HG02763 (cell line): Measurements from ENCODE around the gene STRA8.
"Not testable (repeated sequence)": the region's sequence is repeated elsewhere in the genome, so short reads cannot be mapped to it uniquely, and the experiment has no call there.

Experiments used
- ATAC-seq: cut with Tn5 transposase; IDR thresholded peaks from one replicate; pipeline ENCODE4 v1.9.1; 2021; ENCODE audit warnings: mild to moderate bottlenecking, moderate library complexity; ENCODE audit not compliant: unreplicated experiment

STRA8 gene

DNA sequence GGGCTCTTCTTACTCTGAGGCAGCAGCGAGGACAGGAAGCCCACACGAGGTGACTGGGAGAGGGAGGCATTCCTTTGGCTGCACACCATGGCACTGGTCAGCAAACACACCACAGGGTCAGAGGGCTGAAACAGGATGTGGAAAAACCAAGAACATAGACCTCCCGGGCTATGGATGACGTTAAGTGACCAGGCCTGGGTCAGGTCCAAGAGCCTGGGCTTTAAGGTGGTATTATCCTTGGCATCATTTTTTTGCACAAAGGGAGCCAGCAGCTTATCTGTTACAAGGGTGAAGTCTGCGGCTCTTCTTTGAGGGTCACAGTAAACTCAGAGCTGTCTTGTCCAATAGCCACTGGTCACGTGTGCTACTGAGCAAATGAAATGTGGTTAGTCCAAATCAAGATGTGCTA is 29.3 kb upstream of the STRA8 start:
- ATAC-seq, result no peak

- ATAC-seq, result no peak
Measured at GRCh38 chr7:135204876-135205275, 28.8 kb upstream of the STRA8 start.

DNA sequence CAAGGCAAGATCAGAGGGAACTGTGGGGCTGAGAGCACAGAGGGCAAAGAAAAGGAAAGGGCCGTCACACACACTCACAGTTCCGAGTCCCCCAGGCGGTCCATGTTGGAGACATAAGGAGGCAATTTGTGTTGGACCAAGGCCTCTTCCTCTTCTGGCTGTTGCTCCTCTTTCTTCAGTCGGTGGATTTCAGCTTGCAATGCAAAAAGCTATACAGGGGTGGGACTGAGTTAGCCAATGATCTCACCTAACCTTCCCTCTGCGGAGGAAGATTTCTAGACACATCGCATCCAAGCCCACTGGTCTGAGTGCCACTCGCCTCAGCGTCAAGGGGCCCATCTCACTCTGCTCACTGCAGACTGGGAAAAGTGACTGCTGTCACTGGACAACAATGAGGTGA is 27.8 kb upstream of the STRA8 start:
- no peak for ATAC-seq

DNA sequence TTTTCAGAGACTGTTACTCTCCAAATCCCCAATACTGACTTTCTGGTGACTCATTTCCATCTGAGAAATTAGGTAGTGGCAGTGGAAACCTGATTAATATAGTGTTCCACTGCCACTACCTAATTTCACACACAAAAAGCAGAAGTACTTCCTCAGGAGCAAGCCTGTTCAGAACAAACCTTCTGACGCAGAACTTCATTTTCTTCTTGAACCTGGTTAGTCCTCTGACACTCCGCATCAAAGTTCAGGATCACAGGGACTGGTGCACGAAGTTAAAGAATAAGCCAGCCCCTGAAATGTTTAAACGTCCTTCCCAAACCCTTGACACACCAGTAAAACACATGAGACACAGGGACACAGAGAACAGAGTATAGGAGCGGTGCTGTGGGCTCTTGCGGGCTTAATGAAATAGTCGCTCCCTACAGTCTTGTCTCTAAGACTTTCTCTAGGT is 26.7 kb upstream of the STRA8 start:
- ATAC-seq, result peak; percentile 25

DNA sequence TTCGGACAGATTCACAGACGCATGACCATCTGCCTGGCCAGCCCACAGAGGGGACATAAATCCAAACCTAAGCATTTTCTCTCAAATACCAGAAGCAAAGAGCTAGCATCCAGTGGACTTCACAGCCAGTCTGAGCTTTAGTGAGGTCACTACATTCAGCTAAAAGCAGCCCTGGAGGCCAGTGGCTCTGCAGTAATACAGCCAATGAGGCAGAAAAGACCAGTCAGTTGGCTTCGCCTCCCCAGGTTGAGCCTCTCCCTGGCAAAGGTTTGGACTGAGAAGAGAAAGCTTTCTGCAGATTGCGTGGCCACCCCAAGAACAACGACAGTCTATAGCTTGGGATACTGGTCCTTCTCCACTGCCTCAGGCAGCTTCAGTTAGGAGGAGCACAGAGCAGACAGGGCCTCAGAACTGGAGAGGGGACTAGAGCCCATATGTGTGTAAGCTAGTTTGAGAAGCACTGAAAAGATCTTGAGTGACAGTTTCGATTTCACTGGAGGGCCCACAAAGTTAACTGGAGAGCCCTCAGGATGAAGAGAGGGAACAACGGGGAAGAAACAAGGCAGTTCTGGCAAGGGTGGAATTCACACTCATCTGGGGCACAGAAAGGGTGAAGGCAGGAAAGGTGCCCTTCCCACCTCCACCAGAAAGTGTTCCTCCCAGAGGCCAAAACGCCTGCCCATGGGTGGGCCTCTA is 26.1 kb upstream of the STRA8 start:
- ATAC-seq, result no peak

DNA sequence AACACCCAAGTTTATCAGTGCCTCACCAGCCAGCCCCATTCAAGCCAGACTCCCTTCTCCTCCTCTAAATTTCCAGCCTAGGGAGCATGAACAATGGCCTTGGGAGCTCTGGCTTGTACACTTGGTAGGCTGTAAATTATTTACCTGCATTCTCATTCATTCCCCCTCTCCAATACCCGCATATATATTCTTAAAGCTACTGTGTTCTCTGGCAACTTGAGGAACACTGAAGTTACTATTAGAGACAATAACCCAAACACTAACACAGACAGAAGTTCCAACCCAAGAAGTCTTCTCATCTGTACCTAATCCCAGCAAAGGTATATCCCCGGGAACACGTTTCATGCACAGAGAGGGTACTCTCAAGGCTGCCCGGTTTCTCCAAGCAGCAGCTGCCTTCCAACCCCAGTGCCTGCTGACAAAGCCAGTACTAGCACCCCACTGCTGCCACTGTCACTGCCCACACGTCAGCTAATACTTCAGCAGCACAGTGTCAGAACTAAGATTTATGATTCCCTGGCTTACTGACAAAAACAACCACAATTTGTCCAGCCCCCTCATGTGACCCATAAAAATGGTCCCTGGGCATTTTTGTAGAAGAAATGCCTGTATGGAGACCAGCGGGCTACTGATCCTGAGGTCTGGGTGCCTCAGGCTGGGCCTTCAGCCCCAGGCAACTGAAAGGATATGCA is 25.4 kb upstream of the STRA8 start:
- ATAC-seq, result no peak

DNA sequence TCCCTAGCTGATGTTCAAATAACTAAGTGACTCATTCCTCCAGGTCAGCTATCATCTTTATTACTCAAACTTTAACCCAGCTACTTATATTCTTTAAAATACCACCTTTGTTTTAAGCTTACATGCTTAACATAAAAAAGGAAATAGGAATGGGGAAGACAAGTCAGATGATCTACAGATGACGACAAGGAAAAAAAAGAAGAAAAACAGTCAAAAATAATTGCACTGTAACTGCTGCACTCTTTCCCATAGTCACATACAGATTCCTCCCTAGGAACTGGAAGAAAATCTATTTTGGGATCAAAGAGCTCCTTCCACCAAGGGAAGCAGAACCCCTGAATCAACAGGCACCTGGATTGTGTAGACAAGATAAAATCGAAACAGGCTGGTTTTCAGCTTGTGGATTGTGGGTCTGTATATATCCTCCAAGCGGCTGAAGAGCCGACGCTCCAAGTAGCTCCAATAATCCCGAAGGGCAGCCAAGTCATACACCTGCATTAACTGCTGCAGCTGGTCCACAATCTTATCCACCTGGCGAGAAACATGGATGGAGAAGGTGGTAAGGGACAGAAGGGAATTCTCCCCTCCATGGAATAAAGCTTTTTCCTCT is 24.3 kb upstream of the STRA8 start:
- ATAC-seq, result no peak

DNA sequence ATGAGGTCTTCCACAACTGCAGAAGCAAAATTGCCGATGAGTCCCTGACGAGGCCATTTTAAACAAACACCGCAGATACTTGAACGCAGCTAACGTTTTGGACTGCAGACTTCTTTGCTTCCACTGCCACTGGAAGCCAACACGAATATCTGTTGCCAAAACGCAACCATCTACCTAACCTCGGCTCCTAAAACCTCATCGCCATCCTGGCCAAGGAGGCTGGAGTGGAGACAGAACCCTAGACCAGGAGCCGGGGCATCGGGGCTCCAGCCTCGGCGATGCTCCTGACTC is 22.8 kb upstream of the STRA8 start:
- ATAC-seq, result no peak

GRCh38 chr7:135211179-135211945 is 22.3 kb upstream of the STRA8 start, which contains the start of gene WDR91:
Gene WDR91, minus strand, starts transcription at chr7:135211526. Its CDS starts 24 bp downstream, at chr7:135211502.
- ATAC-seq, result peak; percentile 75

DNA sequence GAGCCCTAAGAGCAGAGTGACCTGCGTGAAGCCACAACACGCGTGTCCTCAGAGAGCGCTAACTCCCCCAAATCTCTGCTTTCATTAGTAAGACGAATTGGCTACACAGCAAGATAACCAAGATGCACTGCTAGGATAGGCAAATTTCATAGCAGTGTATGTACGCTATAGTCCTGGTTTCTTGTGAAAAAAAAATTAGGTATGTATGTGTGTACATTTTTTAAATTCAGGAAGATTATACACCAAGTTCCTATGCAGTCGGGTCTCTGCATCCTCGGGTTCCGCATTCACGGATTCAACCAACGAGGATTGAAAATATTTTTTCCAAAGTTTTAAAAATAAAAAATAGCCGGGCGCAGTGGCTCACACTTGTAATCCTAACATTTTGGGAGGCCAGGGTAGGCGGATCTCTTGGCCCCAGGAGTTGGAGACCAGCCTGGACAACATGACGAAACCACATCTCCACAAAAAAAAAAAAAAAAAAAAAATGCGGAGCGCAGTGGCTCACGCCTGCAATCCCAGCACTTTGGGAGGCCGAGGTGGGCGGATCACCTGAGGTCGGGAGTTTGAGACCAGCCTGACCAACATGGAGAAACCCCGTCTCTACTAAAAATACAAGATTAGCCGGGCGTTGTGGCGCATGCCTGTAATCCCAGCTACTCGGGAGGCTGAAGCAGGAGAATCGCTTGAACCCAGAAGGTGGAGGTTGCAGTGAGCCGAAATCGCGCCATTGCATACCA is 21.5 kb upstream of the STRA8 start:
- ATAC-seq, result not testable (repeated sequence)

- no peak for ATAC-seq
Measured at GRCh38 chr7:135213831-135214230, 19.8 kb upstream of the STRA8 start.

DNA sequence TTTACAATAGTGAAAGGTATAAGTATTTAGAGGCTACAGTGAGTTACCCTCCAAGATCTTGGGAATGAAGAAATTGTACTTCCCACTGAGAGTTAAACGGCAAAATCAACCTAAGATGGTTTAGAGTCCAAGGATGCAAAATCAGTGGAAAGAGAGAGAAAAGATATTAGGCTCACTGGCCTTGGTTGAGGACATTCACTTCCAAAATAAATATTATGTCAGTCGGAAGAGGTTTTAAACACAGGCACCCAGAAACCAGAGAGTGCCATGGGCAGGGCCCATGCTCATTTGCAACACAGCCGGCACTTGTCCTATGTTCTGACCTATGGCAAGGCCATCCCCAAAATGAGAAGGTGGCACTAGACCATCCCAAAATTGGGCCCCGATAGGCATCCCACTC is 18.5 kb upstream of the STRA8 start:
- ATAC-seq, result no peak

DNA sequence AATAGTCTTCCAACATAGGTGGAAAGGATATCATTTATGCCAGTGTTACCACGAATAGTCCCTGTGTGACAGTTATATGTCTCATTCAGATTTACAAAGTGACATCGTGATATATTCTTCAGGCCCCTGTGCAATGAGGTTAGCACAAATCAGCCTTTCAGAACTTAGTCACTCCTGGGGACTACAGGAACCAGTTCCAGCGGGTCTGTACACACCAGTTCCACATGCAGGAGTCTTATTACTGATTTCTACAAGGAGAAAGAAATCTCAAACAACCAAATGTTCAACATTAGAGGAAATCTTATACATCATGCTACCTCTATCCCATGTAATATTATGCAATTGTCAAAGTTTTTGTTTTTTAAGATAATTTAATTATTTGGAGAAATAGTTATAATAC is 17.9 kb upstream of the STRA8 start:
- no peak for ATAC-seq

- ATAC-seq, result no peak
Measured at GRCh38 chr7:135217645-135218509, 15.8 kb upstream of the STRA8 start.

GRCh38 chr7:135224027-135224426 is 9.6 kb upstream of the STRA8 start:
- ATAC-seq, result no peak

DNA sequence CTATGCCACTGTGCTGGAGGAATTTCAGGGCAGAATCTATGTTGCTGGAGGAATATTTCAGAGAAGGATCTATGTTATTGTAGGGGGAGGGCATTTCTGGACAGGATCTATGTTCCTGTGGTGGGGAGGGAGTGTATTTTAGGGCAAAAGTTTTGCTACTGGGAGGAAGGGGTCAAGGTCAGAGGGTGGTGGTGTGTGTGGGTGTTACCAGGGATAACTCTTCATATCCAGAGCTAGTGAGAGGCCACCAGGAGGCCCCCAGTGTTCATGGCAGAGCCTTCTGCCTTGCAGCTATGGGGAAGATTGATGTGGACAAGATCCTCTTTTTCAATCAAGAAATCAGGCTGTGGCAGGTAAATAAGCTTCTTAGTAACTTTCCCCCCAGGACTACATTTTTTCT is 2.0 kb upstream of the STRA8 start:
- ATAC-seq, result no peak

GRCh38 chr7:135232087-135232486 is 1.6 kb upstream of the STRA8 start:
- no peak for ATAC-seq

GRCh38 chr7:135232720-135233119 is 918 bp upstream of the STRA8 start:
- ATAC-seq, result no peak

DNA sequence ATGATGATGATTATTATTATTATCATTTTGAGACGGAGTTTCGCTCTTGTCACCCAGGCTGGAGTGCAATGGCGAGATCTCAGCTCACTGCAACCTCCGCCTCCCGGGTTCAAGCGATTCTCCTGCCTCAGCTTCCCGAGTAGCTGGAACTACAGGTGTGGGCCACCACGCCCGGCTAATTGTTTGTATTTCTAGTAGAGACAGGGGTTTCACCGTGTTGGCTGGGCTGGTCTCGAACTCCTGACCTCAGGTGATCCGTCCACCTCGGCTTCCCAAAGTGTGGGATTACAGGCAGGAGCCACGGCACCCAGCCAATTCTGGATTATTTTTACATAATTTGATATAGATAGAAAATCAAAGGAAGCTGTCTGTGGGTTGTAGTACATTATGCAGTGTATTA is 457 bp downstream of the STRA8 start:
- ATAC-seq, result not testable (repeated sequence)

- no peak for ATAC-seq
Measured at GRCh38 chr7:135234727-135235126, 1.1 kb downstream of the STRA8 start.
